ENCODE data around the gene CACHD1.

CACHD1 gene

GRCh38 chr1:64535938-64536835 is 66.3 kb downstream of the CACHD1 start:
- Histone ChIP-seq H2BK15ac (replicated peaks; ENCODE audit: low read depth) (no peak overlapping the region), H4K8ac (ENCODE audit: low read depth, low read length) (no peak overlapping the region), H3K27me3 (ENCODE audit: insufficient read depth, low read length, poor library complexity) (no peaks in the 10 kb centered on the region), H4K5ac (ENCODE audit: low read length) (no peak overlapping the region), H3K23ac (ENCODE audit: low read length) (no peak overlapping the region), H3K4me2 (ENCODE audit: low read length) (no peak overlapping the region), H3K27ac (ENCODE audit: low read depth, low read length) (no peak overlapping the region), H3K9ac (ENCODE audit: low read length) (no peak overlapping the region), H2AK5ac (ENCODE audit: low read length) (no peak overlapping the region), H3K79me2 (ENCODE audit: control insufficient read depth, insufficient read depth, low read length) (peaks cover 52% of the 10 kb centered on the region), H3K4me1 (ENCODE audit: control insufficient read depth, low read depth, low read length) (peaks cover 21% of the 10 kb centered on the region), H3K79me1 (ENCODE audit: low read length) (peaks cover 16% of the 10 kb centered on the region), H2BK120ac (ENCODE audit: low read depth, low read length) (no peak overlapping the region), H2BK5ac (ENCODE audit: low read length) (no peak overlapping the region), H3K18ac (ENCODE audit: low read length) (no peak overlapping the region), H3K4ac (ENCODE audit: low read depth, low read length) (no peak overlapping the region), H3K36me3 (ENCODE audit: control insufficient read depth, insufficient read depth, low read length) (no peaks in the 10 kb centered on the region), H3K56ac (ENCODE audit: low read length) (no peak overlapping the region), H3K4me3 (ENCODE audit: low read length) (no peak overlapping the region)
- no CpG with 5 or more reads among the region's 10 CpGs for WGBS (ENCODE audit: extremely low coverage, insufficient coverage, low lambda C conversion rate)
- no peak for DNase-seq

GRCh38 chr1:64536836-64537490 is 67.0 kb downstream of the CACHD1 start:
- DNase-seq = no peak
- no peak overlapping the region for H3K56ac ChIP-seq (ENCODE audit: low read length)
- no peak overlapping the region for H3K4me2 ChIP-seq (ENCODE audit: low read length)
- no peak overlapping the region for H3K27ac ChIP-seq (ENCODE audit: low read depth, low read length)
- H4K5ac ChIP-seq (ENCODE audit: low read length) = no peak overlapping the region
- peaks cover 16% of the 10 kb centered on the region for H3K79me1 ChIP-seq (ENCODE audit: low read length)
- no peak overlapping the region for H2BK5ac ChIP-seq (ENCODE audit: low read length)
- no peaks in the 10 kb centered on the region for H3K27me3 ChIP-seq (ENCODE audit: insufficient read depth, low read length, poor library complexity)
- H3K23ac ChIP-seq (ENCODE audit: low read length) = no peak overlapping the region
- no peak overlapping the region for H4K8ac ChIP-seq (ENCODE audit: low read depth, low read length)
- H3K4me1 ChIP-seq (ENCODE audit: control insufficient read depth, low read depth, low read length) = peaks cover 21% of the 10 kb centered on the region
- no peak overlapping the region for H2BK15ac ChIP-seq (replicated peaks; ENCODE audit: low read depth)
- no peaks in the 10 kb centered on the region for H3K36me3 ChIP-seq (ENCODE audit: control insufficient read depth, insufficient read depth, low read length)
- peaks cover 54% of the 10 kb centered on the region for H3K79me2 ChIP-seq (ENCODE audit: control insufficient read depth, insufficient read depth, low read length)
- no peak overlapping the region for H3K4me3 ChIP-seq (ENCODE audit: low read length)
- no CpG with 5 or more reads among the region's 8 CpGs for WGBS (ENCODE audit: extremely low coverage, insufficient coverage, low lambda C conversion rate)
- H2AK5ac ChIP-seq (ENCODE audit: low read length) = no peak overlapping the region
- H3K9ac ChIP-seq (ENCODE audit: low read length) = no peak overlapping the region
- no peak overlapping the region for H3K4ac ChIP-seq (ENCODE audit: low read depth, low read length)
- no peak overlapping the region for H3K18ac ChIP-seq (ENCODE audit: low read length)
- no peak overlapping the region for H2BK120ac ChIP-seq (ENCODE audit: low read depth, low read length)

DNA sequence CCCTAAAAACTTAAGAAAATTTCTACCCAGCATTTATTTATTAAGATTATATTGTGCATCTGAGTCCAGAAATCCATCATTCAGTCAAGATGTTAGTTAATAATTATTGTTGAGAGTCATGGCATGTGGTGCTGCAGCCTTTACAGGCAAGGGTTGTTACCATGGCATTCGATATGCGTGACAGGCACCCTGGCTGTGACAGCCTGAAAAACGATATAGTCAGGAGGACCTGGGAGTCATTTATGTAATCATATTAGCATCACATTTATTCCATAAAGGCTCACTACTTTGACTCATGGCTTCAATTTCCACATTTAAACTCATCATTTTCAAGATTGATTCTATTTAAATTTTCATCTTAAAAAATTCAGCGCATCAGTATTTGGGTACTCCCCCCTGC is 68.0 kb downstream of the CACHD1 start:
- no peak overlapping the region for H3K4me2 ChIP-seq (ENCODE audit: low read length)
- WGBS (ENCODE audit: extremely low coverage, insufficient coverage, low lambda C conversion rate) = no CpG with 5 or more reads among the region's 4 CpGs

DNA sequence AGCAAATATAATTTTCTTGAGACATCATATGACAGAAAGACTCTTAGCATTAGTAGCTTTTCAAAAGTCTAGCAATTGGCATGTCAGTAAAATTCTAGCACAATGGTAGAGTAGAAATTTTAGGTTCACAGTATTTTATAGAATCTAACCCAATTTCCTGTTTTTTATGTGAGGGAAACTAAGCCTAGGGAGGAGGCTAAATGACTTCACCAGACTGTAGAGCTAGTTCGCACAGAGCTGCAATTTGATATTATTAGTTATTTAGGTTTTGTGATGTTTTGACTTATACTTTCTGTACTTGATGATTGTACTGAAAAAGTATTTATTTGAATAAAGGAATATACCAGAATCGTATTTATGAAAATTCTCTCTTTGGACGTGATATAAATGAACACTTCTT is 68.5 kb downstream of the CACHD1 start:
- H3K4me3 ChIP-seq (ENCODE audit: low read length) = no peak overlapping the region
- no peak overlapping the region for H2BK5ac ChIP-seq (ENCODE audit: low read length)
- no peak overlapping the region for H3K4me2 ChIP-seq (ENCODE audit: low read length)
- peaks cover 44% of the 10 kb centered on the region for H3K79me2 ChIP-seq (ENCODE audit: control insufficient read depth, insufficient read depth, low read length)
- H3K27me3 ChIP-seq (ENCODE audit: insufficient read depth, low read length, poor library complexity) = no peaks in the 10 kb centered on the region
- DNase-seq = no peak
- no peak overlapping the region for H2BK120ac ChIP-seq (ENCODE audit: low read depth, low read length)
- no peak overlapping the region for H2BK15ac ChIP-seq (replicated peaks; ENCODE audit: low read depth)
- H3K27ac ChIP-seq (ENCODE audit: low read depth, low read length) = no peak overlapping the region
- no peak overlapping the region for H3K4ac ChIP-seq (ENCODE audit: low read depth, low read length)
- H3K23ac ChIP-seq (ENCODE audit: low read length) = no peak overlapping the region
- H3K56ac ChIP-seq (ENCODE audit: low read length) = no peak overlapping the region
- no peak overlapping the region for H3K18ac ChIP-seq (ENCODE audit: low read length)
- no peak overlapping the region for H4K5ac ChIP-seq (ENCODE audit: low read length)
- H3K36me3 ChIP-seq (ENCODE audit: control insufficient read depth, insufficient read depth, low read length) = no peaks in the 10 kb centered on the region
- H4K8ac ChIP-seq (ENCODE audit: low read depth, low read length) = no peak overlapping the region
- peaks cover 21% of the 10 kb centered on the region for H3K4me1 ChIP-seq (ENCODE audit: control insufficient read depth, low read depth, low read length)
- no peak overlapping the region for H2AK5ac ChIP-seq (ENCODE audit: low read length)
- no peak overlapping the region for H3K9ac ChIP-seq (ENCODE audit: low read length)
- H3K79me1 ChIP-seq (ENCODE audit: low read length) = peaks cover 15% of the 10 kb centered on the region
- WGBS (ENCODE audit: extremely low coverage, insufficient coverage, low lambda C conversion rate) = no CpG with 5 or more reads among the region's 3 CpGs

More for the DNA sequence above, 68.0 kb downstream of the CACHD1 start:
- H3K18ac ChIP-seq (ENCODE audit: low read length) = no peak overlapping the region
- no peak overlapping the region for H2BK5ac ChIP-seq (ENCODE audit: low read length)
- no peaks in the 10 kb centered on the region for H3K36me3 ChIP-seq (ENCODE audit: control insufficient read depth, insufficient read depth, low read length)
- no peak overlapping the region for H3K56ac ChIP-seq (ENCODE audit: low read length)
- no peak overlapping the region for H4K8ac ChIP-seq (ENCODE audit: low read depth, low read length)
- no peak overlapping the region for H3K23ac ChIP-seq (ENCODE audit: low read length)
- no peak overlapping the region for H2BK15ac ChIP-seq (replicated peaks; ENCODE audit: low read depth)
- H4K5ac ChIP-seq (ENCODE audit: low read length) = no peak overlapping the region
- H3K27ac ChIP-seq (ENCODE audit: low read depth, low read length) = no peak overlapping the region
- H3K4me3 ChIP-seq (ENCODE audit: low read length) = no peak overlapping the region
- no peak overlapping the region for H3K4ac ChIP-seq (ENCODE audit: low read depth, low read length)
- peaks cover 21% of the 10 kb centered on the region for H3K4me1 ChIP-seq (ENCODE audit: control insufficient read depth, low read depth, low read length)
- H2BK120ac ChIP-seq (ENCODE audit: low read depth, low read length) = no peak overlapping the region
- no peak for DNase-seq
- no peak overlapping the region for H3K9ac ChIP-seq (ENCODE audit: low read length)
- H2AK5ac ChIP-seq (ENCODE audit: low read length) = no peak overlapping the region
- H3K79me2 ChIP-seq (ENCODE audit: control insufficient read depth, insufficient read depth, low read length) = peaks cover 49% of the 10 kb centered on the region
- no peaks in the 10 kb centered on the region for H3K27me3 ChIP-seq (ENCODE audit: insufficient read depth, low read length, poor library complexity)
- H3K79me1 ChIP-seq (ENCODE audit: low read length) = peaks cover 15% of the 10 kb centered on the region

DNA sequence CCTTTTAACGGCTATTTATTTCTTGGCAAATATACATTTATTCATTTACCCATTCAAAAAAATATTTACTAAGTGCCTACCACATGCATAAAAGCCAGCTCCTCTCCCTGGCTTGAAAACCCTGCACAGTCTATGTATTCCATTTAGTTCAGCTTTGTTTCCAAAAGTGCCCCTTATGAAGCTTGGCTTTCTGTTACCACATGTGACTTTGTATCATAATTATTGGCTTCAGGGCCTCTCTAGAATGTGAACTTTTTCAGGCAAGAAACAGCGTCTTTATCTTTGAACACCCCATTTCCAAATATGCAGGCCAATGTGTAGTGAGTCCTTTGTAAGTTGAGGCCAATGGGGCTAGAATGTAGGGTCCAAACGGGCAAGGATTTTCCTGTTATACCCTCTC is 69.4 kb downstream of the CACHD1 start:
- H3K56ac ChIP-seq (ENCODE audit: low read length) = no peak overlapping the region
- H3K79me1 ChIP-seq (ENCODE audit: low read length) = peaks cover 19% of the 10 kb centered on the region
- H4K8ac ChIP-seq (ENCODE audit: low read depth, low read length) = no peak overlapping the region
- H2AK5ac ChIP-seq (ENCODE audit: low read length) = no peak overlapping the region
- H3K27me3 ChIP-seq (ENCODE audit: insufficient read depth, low read length, poor library complexity) = no peaks in the 10 kb centered on the region
- no peak for DNase-seq
- no peak overlapping the region for H3K18ac ChIP-seq (ENCODE audit: low read length)
- no peak overlapping the region for H3K9ac ChIP-seq (ENCODE audit: low read length)
- no peak overlapping the region for H2BK120ac ChIP-seq (ENCODE audit: low read depth, low read length)
- WGBS (ENCODE audit: extremely low coverage, insufficient coverage, low lambda C conversion rate) = 100% methylated on average over 1 of the region's 3 CpGs
- H3K4me2 ChIP-seq (ENCODE audit: low read length) = no peak overlapping the region
- no peak overlapping the region for H3K27ac ChIP-seq (ENCODE audit: low read depth, low read length)
- H3K36me3 ChIP-seq (ENCODE audit: control insufficient read depth, insufficient read depth, low read length) = no peaks in the 10 kb centered on the region
- H3K4me1 ChIP-seq (ENCODE audit: control insufficient read depth, low read depth, low read length) = peaks cover 25% of the 10 kb centered on the region
- H2BK5ac ChIP-seq (ENCODE audit: low read length) = no peak overlapping the region
- no peak overlapping the region for H3K4me3 ChIP-seq (ENCODE audit: low read length)
- no peak overlapping the region for H3K23ac ChIP-seq (ENCODE audit: low read length)
- no peak overlapping the region for H2BK15ac ChIP-seq (replicated peaks; ENCODE audit: low read depth)
- H3K79me2 ChIP-seq (ENCODE audit: control insufficient read depth, insufficient read depth, low read length) = peaks cover 48% of the 10 kb centered on the region
- no peak overlapping the region for H4K5ac ChIP-seq (ENCODE audit: low read length)
- no peak overlapping the region for H3K4ac ChIP-seq (ENCODE audit: low read depth, low read length)
